ENCODE measurements around the gene RB1.

Gene RB1

GRCh38 chr13:48496271-48497161 lies 193.0 kb downstream of the RB1 start:
- Histone ChIP-seq H3K36me3 (ENCODE audit: insufficient read depth) (no peaks in the 10 kb centered on the region), H3K27ac (no peak overlapping the region), H3K4me2 (no peak overlapping the region), H3K4me3 (IDR thresholded peaks at IDR 0.05; ENCODE audit: insufficient read depth, low read depth, low read length) (no peak overlapping the region), H4K20me1 (ENCODE audit: insufficient read depth) (no peaks in the 10 kb centered on the region), H3K79me2 (ENCODE audit: insufficient read depth, low read depth) (no peaks in the 10 kb centered on the region), H3K9ac (no peak overlapping the region), H3K4me1 (ENCODE audit: low read depth, poor library complexity, severe bottlenecking) (no peaks in the 10 kb centered on the region), H2AFZ (ENCODE audit: low read depth) (no peak overlapping the region), H3K27me3 (ENCODE audit: insufficient read depth, low read depth) (no peaks in the 10 kb centered on the region)
- no peak for TF ChIP-seq CTCF (conservative IDR thresholded peaks at IDR 0.05; ENCODE audit: low read depth, low read length)

- Histone ChIP-seq H3K4me3 (IDR thresholded peaks at IDR 0.05; ENCODE audit: insufficient read depth, low read depth, low read length) (no peak overlapping the region), H3K36me3 (ENCODE audit: insufficient read depth) (no peaks in the 10 kb centered on the region), H3K79me2 (ENCODE audit: insufficient read depth, low read depth) (no peaks in the 10 kb centered on the region), H4K20me1 (ENCODE audit: insufficient read depth) (no peaks in the 10 kb centered on the region), H3K27ac (no peak overlapping the region), H2AFZ (ENCODE audit: low read depth) (no peak overlapping the region), H3K4me1 (ENCODE audit: low read depth, poor library complexity, severe bottlenecking) (no peaks in the 10 kb centered on the region), H3K9ac (no peak overlapping the region), H3K4me2 (no peak overlapping the region), H3K27me3 (ENCODE audit: insufficient read depth, low read depth) (no peaks in the 10 kb centered on the region)
- TF ChIP-seq CTCF (conservative IDR thresholded peaks at IDR 0.05; ENCODE audit: low read depth, low read length): no peak
These were observed 194.1 kb downstream of the RB1 start for GRCh38 chr13:48497669-48498068.

GRCh38 chr13:48500652-48501197 lies 197.2 kb downstream of the RB1 start:
- H3K9ac ChIP-seq: no peak overlapping the region
- no peaks in the 10 kb centered on the region for H3K27me3 ChIP-seq (ENCODE audit: insufficient read depth, low read depth)
- no peak overlapping the region for H3K4me2 ChIP-seq
- H3K4me3 ChIP-seq (IDR thresholded peaks at IDR 0.05; ENCODE audit: insufficient read depth, low read depth, low read length): no peak overlapping the region
- H4K20me1 ChIP-seq (ENCODE audit: insufficient read depth): no peaks in the 10 kb centered on the region
- no peak for TF ChIP-seq CTCF (conservative IDR thresholded peaks at IDR 0.05; ENCODE audit: low read depth, low read length)
- H2AFZ ChIP-seq (ENCODE audit: low read depth): no peak overlapping the region
- no peaks in the 10 kb centered on the region for H3K79me2 ChIP-seq (ENCODE audit: insufficient read depth, low read depth)
- H3K27ac ChIP-seq: no peak overlapping the region
- H3K4me1 ChIP-seq (ENCODE audit: low read depth, poor library complexity, severe bottlenecking): no peaks in the 10 kb centered on the region
- H3K36me3 ChIP-seq (ENCODE audit: insufficient read depth): no peaks in the 10 kb centered on the region

GRCh38 chr13:48501705-48502104 lies 198.2 kb downstream of the RB1 start:
- no peak overlapping the region for H3K27ac ChIP-seq
- H4K20me1 ChIP-seq (ENCODE audit: insufficient read depth): no peaks in the 10 kb centered on the region
- H3K27me3 ChIP-seq (ENCODE audit: insufficient read depth, low read depth): no peaks in the 10 kb centered on the region
- H3K4me2 ChIP-seq: no peak overlapping the region
- no peaks in the 10 kb centered on the region for H3K36me3 ChIP-seq (ENCODE audit: insufficient read depth)
- no peak overlapping the region for H3K9ac ChIP-seq
- no peak overlapping the region for H2AFZ ChIP-seq (ENCODE audit: low read depth)
- H3K4me1 ChIP-seq (ENCODE audit: low read depth, poor library complexity, severe bottlenecking): no peaks in the 10 kb centered on the region
- no peaks in the 10 kb centered on the region for H3K79me2 ChIP-seq (ENCODE audit: insufficient read depth, low read depth)
- no peak for TF ChIP-seq CTCF (conservative IDR thresholded peaks at IDR 0.05; ENCODE audit: low read depth, low read length)
- H3K4me3 ChIP-seq (IDR thresholded peaks at IDR 0.05; ENCODE audit: insufficient read depth, low read depth, low read length): no peak overlapping the region
